ENCODE results near the gene LXN.

The LXN gene

Small RNA genes within 50 kb of the gene (small RNA-seq; reads per million reads assigned to genes)
- gene AC025033.1 (0 reads per million in 2 experiments), gene AC080013.6 (0 to 0.04 reads per million in 2 experiments)
